Ovary (tissue), 9 donors: ENCODE measurements around the gene NPHP4. TPM values are rescaled to one million over a fixed set of nuclear protein-coding genes. Genes with fewer than 3 reads are reported as not detected.
"Not testable (repeated sequence)": the region's sequence is repeated elsewhere in the genome, so short reads cannot be mapped to it uniquely, and the experiment has no call there.

Experiments used
- DNase-seq, 5 donors: peaks; one replicate each; pipeline ENCODE4 v3.0.0-alpha.2; 2019 to 2020
- H3K27ac ChIP-seq, 2 donors: fragments of 200-600 bp; one replicate each; pipeline versions ENCODE4 v1.5.1 to v1.8.0; 2019 to 2022
- H3K27me3 ChIP-seq: fragments of 200-600 bp; one replicate; pipeline ENCODE4 v1.8.0; 2022
- H3K36me3 ChIP-seq: fragments of 200-600 bp; sonication (generic); one replicate; pipeline ENCODE4 v1.5.1; 2019
- H3K4me1 ChIP-seq: one replicate; pipeline ENCODE4 v1.8.1; 2013; ENCODE audit warnings: mild to moderate bottlenecking, moderate library complexity; ENCODE audit not compliant: insufficient read depth
- H3K4me3 ChIP-seq: fragments of 200-600 bp; sonication (generic); one replicate; pipeline ENCODE4 v1.5.1; 2017
- H3K9me3 ChIP-seq, 2 donors: fragments of 200-600 bp in 1 of 2; sonication (generic) in 1 of 2; one replicate each; pipeline versions ENCODE4 v1.5.1 to v1.8.1; 2013 to 2019; ENCODE audit warnings: mild to moderate bottlenecking in 1 of 2, moderate library complexity in 1 of 2
- CTCF ChIP-seq, 3 donors: fragments of 450-650 bp in 2 of 3; fragments of 200-600 bp in 1 of 3; IDR thresholded peaks; one replicate each; pipeline versions ENCODE4 v1.5.1 to v1.8.0; 2016 to 2022; ENCODE audit warnings: antibody characterized with exemption in 3 of 3, mild to moderate bottlenecking in 1 of 3
- EP300 ChIP-seq: sonication (generic); formaldehyde crosslinking; IDR thresholded peaks from one replicate; pipeline ENCODE4 v1.6.1; 2017; ENCODE audit warnings: antibody characterized with exemption
- POLR2A ChIP-seq: fragments of 450-650 bp; IDR thresholded peaks from one replicate; pipeline ENCODE4 v1.6.1; 2017; ENCODE audit warnings: antibody characterized with exemption, mild to moderate bottlenecking, moderate library complexity
- WGBS, 3 donors: extraction: QIAGEN DNeasy Blood & Tissue Kit in 1 of 3; methylation state at CpG; one replicate each; pipeline versions ENCODE4 v1.1.5 to v1.1.7; 2013 to 2017; 5-methylcytosine and 5-hydroxymethylcytosine counted together
- intact Hi-C, 4 donors: fragments of 100-400 bp; cut with DNase I; formaldehyde crosslinking; loops; one replicate each; pipeline versions ENCODE4 v1.11.0 to v1.15.1; 2022 to 2023
- polyA plus RNA-seq, 2 donors: library from polyadenylated mRNA; stranded (reverse); fragments of 200-250 nt in 1 of 2; fragments of 350-450 nt in 1 of 2; fragmentation: Illumina TruSeq in 1 of 2; extraction: RNeasy Lipid Tissue Mini Kit (QIAGEN cat#74804) in 1 of 2; gene quantifications; one replicate each; pipeline ENCODE4 v1.2.3, GENCODE V29; 2013 to 2014
- total RNA-seq, 7 donors: library from RNA; depleted of rRNA in 2 of 7; stranded (reverse); fragments of >200 nt in 2 of 7; fragmentation: NEBNext Ultra II Directional in 3 of 7; extraction: Animal tissue kit (Norgen Biotek cat#: 25700) in 3 of 7; gene quantifications; one replicate each; pipeline versions ENCODE4 v1.1.0 to v1.2.4, GENCODE V29; 2016 to 2023
- donor health status: DM: no; HTN: no; CAD: no; lungs with moderate emphysema.
- donor health status: DM: no; HTN: no; CAD: no.
- donor health status: Bipolar disorder and iron deficiency.
- donor health status: DM: yes; HTN: yes; CAD: no.
- donor health status: DM: no; HTN: no; CAD: no.
- donor health status: DM: yes; HTN: yes; CAD: no.

Gene NPHP4
- total and polyA plus RNA-seq, 9 donors = 1.5 to 20.8 (median 10.7) TPM

GRCh38 chr1:5898266-5898665 lies 94.0 kb downstream of the NPHP4 start:
- Histone ChIP-seq H3K9me3 (no peaks in the 10 kb centered on the region), H3K27ac (no peak overlapping the region), H3K4me3 (no peak overlapping the region), H3K36me3 (no peaks in the 10 kb centered on the region), H3K4me1 (peaks cover 2% of the 10 kb centered on the region), H3K27me3 (no peaks in the 10 kb centered on the region)
- WGBS, 3 donors = 92 to 94% (median 93%) methylated on average over 17 of the region's 17 CpGs
- intact Hi-C loops = no loop called here
- no peak for TF ChIP-seq CTCF (IDR thresholded peaks at IDR 0.05)
- no peak for TF ChIP-seq EP300
- no peak for TF ChIP-seq POLR2A
- no peak for DNase-seq

DNA sequence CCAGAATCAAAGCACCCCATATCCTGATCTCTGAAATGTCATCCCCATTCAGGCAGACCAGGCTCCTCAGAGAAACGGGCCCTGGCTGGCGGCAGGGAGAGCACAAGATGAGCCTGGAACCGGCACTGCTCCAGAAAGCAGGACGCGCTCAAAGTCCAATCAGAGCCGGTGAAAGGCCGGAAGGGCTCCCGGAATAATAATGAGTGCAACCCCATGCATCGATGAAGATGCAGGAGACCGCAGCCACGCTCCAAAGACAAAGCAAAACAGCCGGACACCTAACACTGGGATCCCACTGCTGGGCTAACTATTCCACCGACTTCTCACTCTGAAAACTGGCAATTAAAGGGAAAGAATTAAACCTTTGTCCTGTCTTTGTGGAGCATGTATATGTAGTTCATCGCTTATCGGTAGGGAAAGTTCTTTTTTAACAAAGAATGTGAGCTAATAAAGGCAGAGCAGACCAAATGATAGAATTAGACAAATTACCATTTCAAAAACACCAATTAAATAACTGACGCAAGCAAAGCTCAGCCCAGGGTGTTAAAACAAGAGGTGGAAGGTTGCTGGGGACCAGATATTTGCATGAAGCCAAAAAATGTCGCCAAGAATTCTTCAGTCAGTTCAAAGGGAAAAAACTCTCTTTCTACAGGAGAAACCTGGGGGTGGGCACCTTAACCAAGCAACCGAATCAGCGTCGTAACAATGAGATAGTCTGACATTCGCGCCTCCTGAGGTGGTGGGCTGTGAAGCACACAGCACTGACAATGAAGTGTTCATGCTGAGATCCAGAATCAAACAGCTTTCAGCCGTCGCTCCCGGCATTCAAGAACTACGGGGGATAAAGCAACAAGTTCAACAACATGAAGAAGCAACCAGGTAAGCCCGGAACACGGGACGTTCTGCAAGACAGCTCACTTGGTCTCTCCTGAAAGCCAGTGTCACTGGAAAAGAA lies 95.2 kb downstream of the NPHP4 start:
- H3K27ac ChIP-seq = no peak overlapping the region
- H3K36me3 ChIP-seq = no peaks in the 10 kb centered on the region
- TF ChIP-seq POLR2A = no peak
- no peak for TF ChIP-seq CTCF (IDR thresholded peaks at IDR 0.05)
- TF ChIP-seq EP300 = no peak
- DNase-seq = no peak
- H3K4me1 ChIP-seq = peaks cover 2% of the 10 kb centered on the region
- H3K4me3 ChIP-seq = no peak overlapping the region
- 86 to 89% (median 87%) methylated on average over 29 of the region's 29 CpGs for WGBS, 3 donors
- H3K9me3 ChIP-seq = no peaks in the 10 kb centered on the region
- H3K27me3 ChIP-seq = no peaks in the 10 kb centered on the region
- intact Hi-C loops = no loop called here

DNA sequence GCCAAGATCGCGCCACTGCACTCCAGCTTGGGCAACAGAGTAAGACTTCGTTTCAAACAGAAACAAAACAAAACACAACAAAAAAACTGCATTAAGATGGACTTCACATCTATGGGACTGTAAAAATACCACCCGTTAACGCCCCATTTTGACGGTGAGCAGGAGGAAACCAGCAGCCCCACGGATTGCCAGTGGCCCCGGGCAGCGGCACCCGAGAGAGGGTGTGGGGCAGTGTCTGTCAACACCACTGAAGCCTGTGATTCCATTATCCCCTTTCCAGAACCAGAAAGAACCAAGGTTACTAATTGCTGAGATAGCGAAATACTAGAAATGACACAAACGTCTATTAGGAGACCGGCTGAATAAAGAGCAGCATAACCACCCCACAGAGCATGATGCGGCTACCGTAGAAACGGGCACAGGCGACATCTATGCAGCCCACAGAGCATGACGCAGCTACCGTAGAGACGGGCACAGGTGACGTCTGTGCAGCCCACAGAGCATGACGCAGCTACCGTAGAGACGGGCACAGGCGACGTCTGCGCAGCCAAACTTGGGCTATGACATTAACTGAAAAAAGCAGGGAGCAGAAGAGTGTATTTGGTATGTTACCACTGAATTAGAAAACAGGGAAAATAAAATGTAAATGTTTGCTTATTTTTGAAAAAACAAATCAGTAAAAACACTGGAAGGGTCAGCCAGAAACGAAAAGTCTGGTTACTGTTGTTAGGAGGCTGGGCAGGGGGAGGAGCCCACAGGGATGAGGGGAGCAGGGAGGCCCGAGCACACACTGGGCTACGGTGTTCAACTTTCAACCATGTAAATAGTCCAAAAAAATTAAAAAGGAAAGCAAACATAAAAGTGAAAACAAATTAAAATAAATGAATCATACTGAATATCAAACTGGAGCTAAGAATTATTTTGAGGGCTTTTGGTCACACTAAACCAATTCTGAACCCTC lies 96.5 kb downstream of the NPHP4 start:
- no peaks in the 10 kb centered on the region for H3K27me3 ChIP-seq
- no peak overlapping the region for H3K27ac ChIP-seq
- no peak for DNase-seq
- no peak overlapping the region for H3K4me3 ChIP-seq
- TF ChIP-seq EP300 (no peak), POLR2A (no peak), CTCF (IDR thresholded peaks at IDR 0.05) (no peak)
- intact Hi-C loops = no loop called here
- no peaks in the 10 kb centered on the region for H3K9me3 ChIP-seq
- WGBS, 3 donors = 55 to 77% (median 62%) methylated on average over 30 of the region's 30 CpGs
- H3K4me1 ChIP-seq = peaks cover 2% of the 10 kb centered on the region
- H3K36me3 ChIP-seq = no peaks in the 10 kb centered on the region

DNA sequence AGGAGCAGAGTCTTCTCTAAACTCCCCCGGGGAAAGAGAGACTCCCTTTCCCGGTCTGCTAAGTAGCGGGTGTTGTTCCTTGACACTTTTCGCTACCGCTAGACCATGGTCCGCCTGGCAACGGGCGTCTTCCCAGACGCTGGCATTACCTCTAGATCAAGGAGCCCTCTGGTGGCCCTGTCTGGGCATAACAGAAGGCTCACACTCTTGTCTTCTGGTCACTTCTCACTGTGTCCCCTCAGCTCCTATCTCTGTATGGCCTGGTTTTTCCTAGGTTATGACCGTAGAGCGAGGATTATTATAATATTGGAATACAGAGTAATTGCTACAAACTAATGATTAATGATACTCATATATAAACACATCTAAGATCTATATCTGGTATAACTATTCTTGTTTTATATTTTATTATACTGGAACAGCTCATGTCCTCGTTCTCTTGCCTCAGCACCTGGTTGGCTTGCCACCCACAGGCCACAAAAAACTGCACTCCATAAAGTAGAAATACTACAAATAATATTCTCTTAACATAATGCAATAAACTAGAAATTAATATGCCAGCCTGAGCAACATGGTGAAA lies 98.4 kb downstream of the NPHP4 start:
- not testable (repeated sequence) for H3K27me3 ChIP-seq

More for the DNA sequence above, 98.4 kb downstream of the NPHP4 start:
- H3K4me1 ChIP-seq, DNase-seq, intact Hi-C loops, H3K27ac ChIP-seq, H3K36me3 ChIP-seq, H3K9me3 ChIP-seq, H3K4me3 ChIP-seq: not testable (repeated sequence)
- 84 to 91% (median 86%) methylated on average over 12 of the region's 12 CpGs for WGBS, 3 donors
